AG10803 (cell line): ENCODE measurements around the gene LGI1.

Experiments used
- DNase-seq: peaks from one replicate; pipeline ENCODE4 v3.0.0; 2010; ENCODE audit warnings: low read depth
- H3K4me3 ChIP-seq: 2 replicates; pipeline ENCODE4 v1.5.1; 2011; ENCODE audit warnings: mild to moderate bottlenecking, low read length, control low read depth
- CTCF ChIP-seq: conservative IDR thresholded peaks from 2 replicates; pipeline ENCODE4 v1.5.1; 2011; ENCODE audit warnings: mild to moderate bottlenecking, low read length, control low read depth, inconsistent platforms

Gene LGI1

GRCh38 chr10:93757801-93758507 lies at the start of gene LGI1:
Gene LGI1, plus strand, starts transcription at chr10:93757936. Its CDS starts 209 bp downstream, at chr10:93758145.
- peak; percentile 13 for DNase-seq
- peak within 1 kb of the TSS; percentile 29 for H3K4me3 ChIP-seq
- TF ChIP-seq CTCF = no peak

GRCh38 chr10:93710333-93710909 lies 47.3 kb upstream of the LGI1 start:
- no peak for TF ChIP-seq CTCF
- no peak for DNase-seq
- no peak overlapping the region for H3K4me3 ChIP-seq

- TF ChIP-seq CTCF = no peak
- peak; percentile 1 for DNase-seq
- no peak overlapping the region for H3K4me3 ChIP-seq
These were observed 45.8 kb upstream of the LGI1 start for GRCh38 chr10:93711891-93712290.

GRCh38 chr10:93712593-93712992 lies 45.1 kb upstream of the LGI1 start:
- no peak overlapping the region for H3K4me3 ChIP-seq
- TF ChIP-seq CTCF = no peak
- no peak for DNase-seq

GRCh38 chr10:93715345-93715744 lies 42.4 kb upstream of the LGI1 start:
- no peak overlapping the region for H3K4me3 ChIP-seq
- no peak for DNase-seq
- TF ChIP-seq CTCF = no peak

GRCh38 chr10:93716766-93717165 lies 41.0 kb upstream of the LGI1 start:
- no peak for DNase-seq
- H3K4me3 ChIP-seq = no peak overlapping the region
- no peak for TF ChIP-seq CTCF
